ENCODE data around the gene MAG.

Gene MAG

GRCh38 chr19:35247526-35248309 is 44.2 kb upstream of the MAG start (continued):
- TF ChIP-seq BCL6B (tag by site-specific recombination; IDR thresholded peaks at IDR 0.05) (no peak), ZNF639 (tag by site-specific recombination; IDR thresholded peaks at IDR 0.05) (no peak), ZNF624 (tag by site-specific recombination; IDR thresholded peaks at IDR 0.05) (no peak), ZNF398 (tag by site-specific recombination; IDR thresholded peaks at IDR 0.05) (peak; percentile 82), ZNF768 (tag by site-specific recombination; IDR thresholded peaks at IDR 0.05) (no peak; the same call in 1 of the 2 replicates), ZNF777 (tag by site-specific recombination; IDR thresholded peaks at IDR 0.05; ENCODE audit: borderline replicate concordance) (peak; percentile 50; the same call in 1 of the 2 replicates), ZNF223 (tag by site-specific recombination; IDR thresholded peaks at IDR 0.05) (no peak), SETDB1 (IDR thresholded peaks at IDR 0.05; ENCODE audit: insufficient read length, low read length) (no peak), ZSCAN18 (tag by site-specific recombination; IDR thresholded peaks at IDR 0.05) (no peak), ZNF548 (tag by site-specific recombination; IDR thresholded peaks at IDR 0.05) (no peak), PRDM10 (tag by site-specific recombination; IDR thresholded peaks at IDR 0.05) (peak; percentile 72), ZNF214 (tag by site-specific recombination; IDR thresholded peaks at IDR 0.05; ENCODE audit: borderline replicate concordance) (no peak), GLI4 (tag by site-specific recombination; IDR thresholded peaks at IDR 0.05) (no peak), YY1 (tag by site-specific recombination; IDR thresholded peaks at IDR 0.05) (peak; percentile 55; the same call in 1 of the 2 replicates), TCF7L2 (IDR thresholded peaks at IDR 0.05; ENCODE audit: borderline replicate concordance, low read depth, low read length) (no peak), GLIS1 (tag by site-specific recombination; IDR thresholded peaks at IDR 0.05) (peak; percentile 55), ZNF513 (tag by site-specific recombination; IDR thresholded peaks at IDR 0.05) (no peak), REST (tag by site-specific recombination; IDR thresholded peaks at IDR 0.05) (no peak), MZF1 (tag by site-specific recombination; IDR thresholded peaks at IDR 0.05; ENCODE audit: borderline replicate concordance) (no peak)
- TF ChIP-seq, protein P1, sequence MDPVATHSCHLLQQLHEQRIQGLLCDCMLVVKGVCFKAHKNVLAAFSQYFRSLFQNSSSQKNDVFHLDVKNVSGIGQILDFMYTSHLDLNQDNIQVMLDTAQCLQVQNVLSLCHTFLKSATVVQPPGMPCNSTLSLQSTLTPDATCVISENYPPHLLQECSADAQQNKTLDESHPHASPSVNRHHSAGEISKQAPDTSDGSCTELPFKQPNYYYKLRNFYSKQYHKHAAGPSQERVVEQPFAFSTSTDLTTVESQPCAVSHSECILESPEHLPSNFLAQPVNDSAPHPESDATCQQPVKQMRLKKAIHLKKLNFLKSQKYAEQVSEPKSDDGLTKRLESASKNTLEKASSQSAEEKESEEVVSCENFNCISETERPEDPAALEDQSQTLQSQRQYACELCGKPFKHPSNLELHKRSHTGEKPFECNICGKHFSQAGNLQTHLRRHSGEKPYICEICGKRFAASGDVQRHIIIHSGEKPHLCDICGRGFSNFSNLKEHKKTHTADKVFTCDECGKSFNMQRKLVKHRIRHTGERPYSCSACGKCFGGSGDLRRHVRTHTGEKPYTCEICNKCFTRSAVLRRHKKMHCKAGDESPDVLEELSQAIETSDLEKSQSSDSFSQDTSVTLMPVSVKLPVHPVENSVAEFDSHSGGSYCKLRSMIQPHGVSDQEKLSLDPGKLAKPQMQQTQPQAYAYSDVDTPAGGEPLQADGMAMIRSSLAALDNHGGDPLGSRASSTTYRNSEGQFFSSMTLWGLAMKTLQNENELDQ (tag by site-specific recombination; IDR thresholded peaks at IDR 0.05; ENCODE audit: low read depth) = no peak
